Neuronal stem cell (in vitro differentiated cells): ENCODE data around the gene USP27X.
A peak's percentile ranks its signal among the peaks of the same experiment; 100 is the strongest.

Experiments
- DNase-seq: peaks from one replicate; pipeline ENCODE4 v3.0.0-alpha.2; 2013; ENCODE audit warnings: low spot score
- H2AFZ ChIP-seq: one replicate; pipeline ENCODE4 v1.6.1; 2013; ENCODE audit warnings: mild to moderate bottlenecking, low read length, inconsistent platforms
- H2AK5ac ChIP-seq: 2 replicates; pipeline ENCODE4 v1.6.1; 2013; ENCODE audit warnings: low read depth, mild to moderate bottlenecking, inconsistent platforms, low read length, moderate library complexity, mixed read lengths
- H2BK120ac ChIP-seq: 2 replicates; pipeline ENCODE4 v1.6.1; 2013; ENCODE audit warnings: low read depth, mild to moderate bottlenecking, inconsistent platforms, low read length, moderate library complexity, mixed read lengths
- H2BK12ac ChIP-seq: one replicate; pipeline ENCODE4 v1.6.1; 2013; ENCODE audit warnings: low read length, inconsistent platforms
- H2BK15ac ChIP-seq: 2 replicates; pipeline ENCODE4 v1.6.1; 2013; ENCODE audit warnings: mild to moderate bottlenecking, low read length, inconsistent platforms, mixed read lengths
- H2BK5ac ChIP-seq: one replicate; pipeline ENCODE4 v1.6.1; 2013; ENCODE audit warnings: inconsistent platforms, mild to moderate bottlenecking, low read length, moderate library complexity
- H3K14ac ChIP-seq: one replicate; pipeline ENCODE4 v1.6.1; 2013; ENCODE audit warnings: low read length, inconsistent platforms
- H3K18ac ChIP-seq: 2 replicates; pipeline ENCODE4 v1.6.1; 2013; ENCODE audit warnings: low read length, inconsistent platforms
- H3K23ac ChIP-seq: 2 replicates; pipeline ENCODE4 v1.6.1; 2013; ENCODE audit warnings: low read depth, mild to moderate bottlenecking, mixed read lengths, low read length, inconsistent platforms; ENCODE audit not compliant: poor library complexity
- H3K27ac ChIP-seq: replicated peaks from 3 replicates; pipeline ENCODE4 v1.5.1; 2013; ENCODE audit warnings: low read length, inconsistent platforms
- H3K27me3 ChIP-seq, 3 experiments: 2 replicates each; pipeline ENCODE4 v1.6.1; 2013; ENCODE audit warnings: low read length in 3 of 3, mild to moderate bottlenecking in 2 of 3, inconsistent platforms in 1 of 3, low read depth in 1 of 3, mixed read lengths in 1 of 3, moderate library complexity in 1 of 3; ENCODE audit not compliant: control insufficient read depth in 3 of 3, insufficient read depth in 3 of 3
- H3K36me3 ChIP-seq, 2 donors: replicated peaks in 1 of 2; 2 replicates each; pipeline ENCODE4 v1.6.1; 2013; ENCODE audit warnings: low read length in 2 of 2; ENCODE audit not compliant: control insufficient read depth in 2 of 2, insufficient read depth in 2 of 2
- H3K4ac ChIP-seq: 2 replicates; pipeline ENCODE4 v1.6.1; 2013; ENCODE audit warnings: inconsistent platforms, mild to moderate bottlenecking, low read length, moderate library complexity
- H3K4me1 ChIP-seq, 2 donors: 1 replicate in 1 of 2; 2 replicates in 1 of 2; pipeline ENCODE4 v1.6.1; 2013; ENCODE audit warnings: low read length in 2 of 2, low read depth in 1 of 2; ENCODE audit not compliant: control insufficient read depth in 2 of 2, insufficient read depth in 1 of 2
- H3K4me2 ChIP-seq: one replicate; pipeline ENCODE4 v1.6.1; 2013; ENCODE audit warnings: mild to moderate bottlenecking, low read length, inconsistent platforms; ENCODE audit not compliant: insufficient read depth, poor library complexity, severe bottlenecking
- H3K4me3 ChIP-seq, 2 donors: 2 replicates each; pipeline ENCODE4 v1.5.1; 2013; ENCODE audit warnings: low read length in 2 of 2, mild to moderate bottlenecking in 2 of 2, inconsistent platforms in 1 of 2, moderate library complexity in 1 of 2
- H3K79me1 ChIP-seq: one replicate; pipeline ENCODE4 v1.6.1; 2013; ENCODE audit warnings: low read depth, mild to moderate bottlenecking, inconsistent platforms, low read length, moderate library complexity
- H3K9ac ChIP-seq: one replicate; pipeline ENCODE4 v1.6.1; 2013; ENCODE audit warnings: mild to moderate bottlenecking, low read depth, low read length, inconsistent platforms; ENCODE audit not compliant: poor library complexity
- H3K9me3 ChIP-seq, 2 donors: replicated peaks in 1 of 2; 2 replicates each; pipeline versions ENCODE3 to v1.6.1; 2013; ENCODE audit warnings: low read length in 2 of 2, mild to moderate bottlenecking in 2 of 2, inconsistent platforms in 1 of 2, low read depth in 1 of 2, mixed read lengths in 1 of 2, moderate library complexity in 1 of 2; ENCODE audit not compliant: control insufficient read depth in 2 of 2, insufficient read depth in 1 of 2
- H4K8ac ChIP-seq: one replicate; pipeline ENCODE4 v1.6.1; 2013; ENCODE audit warnings: low read depth, mild to moderate bottlenecking, inconsistent platforms, low read length, moderate library complexity
- H4K91ac ChIP-seq: one replicate; pipeline ENCODE4 v1.6.1; 2013; ENCODE audit warnings: low read length, low read depth, mild to moderate bottlenecking, inconsistent platforms; ENCODE audit not compliant: poor library complexity
- WGBS, 2 donors: extraction: QIAGEN DNeasy Blood & Tissue Kit; methylation state at CpG; one replicate each; pipeline ENCODE4 v1.1.7; 2013; ENCODE audit warnings: missing lambda C conversion rate in 2 of 2, mixed read lengths in 1 of 2; ENCODE audit not compliant: insufficient read length in 2 of 2, insufficient replicate concordance in 1 of 2; ENCODE audit errors: extremely low coverage in 2 of 2; 5-methylcytosine and 5-hydroxymethylcytosine counted together

USP27X gene

DNA sequence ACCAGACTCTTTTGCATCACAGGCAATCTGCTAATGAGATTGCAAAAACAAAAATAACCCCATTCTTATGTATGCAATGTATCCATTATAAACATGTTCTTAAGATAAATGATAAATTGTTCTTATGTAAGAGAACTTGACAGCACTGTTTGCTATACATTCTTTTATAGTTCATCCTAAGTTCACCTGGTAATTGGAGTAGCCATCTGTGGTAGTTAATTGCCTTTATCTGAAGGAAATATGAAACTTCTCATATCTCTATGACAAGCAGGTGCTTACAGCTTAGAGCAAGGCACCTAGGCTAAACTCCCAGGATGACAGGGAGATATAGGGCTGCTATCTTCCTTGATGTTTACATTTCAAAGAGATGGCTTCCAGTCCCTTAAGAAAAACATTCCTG, 21.8 kb downstream of the USP27X start:
- no peak for DNase-seq
- Histone ChIP-seq H2AK5ac (no peak overlapping the region), H3K14ac (no peak overlapping the region), H3K36me3 (no peaks in the 10 kb centered on the region), H3K4me2 (no peak overlapping the region), H3K4me3 (no peak overlapping the region), H4K8ac (no peak overlapping the region), H2BK15ac (no peak overlapping the region), H3K23ac (no peak overlapping the region), H3K27ac (no peak overlapping the region), H3K9ac (no peak overlapping the region), H3K79me1 (no peaks in the 10 kb centered on the region), H4K91ac (no peak overlapping the region), H2BK5ac (no peak overlapping the region), H3K9me3 (peaks cover 0 to 5% of the 10 kb centered on the region in 2 donors), H2AFZ (no peak overlapping the region), H2BK120ac (no peak overlapping the region), H3K4me1 (no peaks in the 10 kb centered on the region), H3K27me3 (peaks cover 0 to 3% (median 0%) of the 10 kb centered on the region in 3 experiments), H3K18ac (no peak overlapping the region), H2BK12ac (no peak overlapping the region), H3K4ac (no peak overlapping the region)

GRCh38 chrX:49910344-49910743, 31.1 kb downstream of the USP27X start:
- Histone ChIP-seq H3K4me1 (peaks cover 0 to 4% of the 10 kb centered on the region in 2 donors), H3K79me1 (no peaks in the 10 kb centered on the region), H2BK12ac (no peak overlapping the region), H3K4ac (no peak overlapping the region), H3K18ac (no peak overlapping the region), H2BK5ac (no peak overlapping the region), H3K4me2 (no peak overlapping the region), H3K23ac (no peak overlapping the region), H3K9me3 (no peaks in the 10 kb centered on the region), H3K9ac (no peak overlapping the region), H2BK15ac (no peak overlapping the region), H3K4me3 (no peak overlapping the region), H3K14ac (no peak overlapping the region), H2AK5ac (no peak overlapping the region), H3K27ac (no peak overlapping the region), H2BK120ac (no peak overlapping the region), H3K27me3 (peaks cover 0 to 5% (median 0%) of the 10 kb centered on the region in 3 experiments), H4K8ac (no peak overlapping the region), H3K36me3 (no peaks in the 10 kb centered on the region), H4K91ac (no peak overlapping the region), H2AFZ (peak overlapping the region; percentile 65)
- no CpG with 5 or more reads among the region's 3 CpGs for WGBS, 2 donors
- no peak for DNase-seq

DNA sequence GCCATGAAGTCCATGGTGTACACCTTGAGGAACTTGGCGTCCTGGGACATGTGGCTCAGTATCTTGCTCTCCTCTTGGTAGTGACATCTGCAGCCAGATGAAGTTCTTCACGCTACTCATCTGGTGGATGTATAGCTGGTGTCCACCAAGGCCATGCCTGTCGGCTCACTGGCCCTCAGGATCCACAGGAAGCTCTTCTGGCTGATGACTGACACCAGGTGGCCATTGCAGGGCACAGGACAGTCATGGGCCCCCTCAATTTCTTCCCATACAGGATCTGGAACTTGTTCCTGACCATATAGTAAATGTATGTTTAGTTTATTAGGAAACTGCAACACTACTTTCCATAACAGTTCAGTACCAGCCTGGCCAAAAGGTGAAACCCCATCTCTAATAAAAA, 32.8 kb downstream of the USP27X start:
- no CpG with 5 or more reads among the region's 3 CpGs for WGBS, 2 donors

DNA sequence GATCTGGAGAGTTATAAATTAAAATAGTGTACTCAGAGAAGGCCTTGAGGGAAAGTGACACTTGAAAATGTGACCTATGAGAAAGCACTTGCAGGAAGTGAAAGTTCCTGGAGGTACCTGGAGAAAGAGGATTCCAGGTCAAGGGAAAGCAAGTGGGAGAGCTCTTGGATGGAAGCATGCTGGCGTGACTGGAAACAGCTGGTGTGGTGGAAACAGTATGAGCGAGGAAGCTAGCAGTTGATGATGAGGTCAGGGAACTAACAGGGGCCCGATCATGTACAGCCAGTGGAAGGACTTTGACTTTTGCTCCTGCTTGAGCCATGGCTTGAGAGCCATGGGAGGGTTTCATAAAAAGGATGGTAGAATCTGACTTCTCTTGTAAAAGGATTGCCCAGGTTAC, 33.6 kb downstream of the USP27X start:
- no CpG with 5 or more reads among the region's 3 CpGs for WGBS, 2 donors
- no peak overlapping the region for H3K4me2 ChIP-seq

More for the DNA sequence above, 32.8 kb downstream of the USP27X start:
- Histone ChIP-seq H2BK5ac (no peak overlapping the region), H3K4me1 (peaks cover 0 to 4% of the 10 kb centered on the region in 2 donors), H3K9ac (no peak overlapping the region), H3K27me3 (peaks cover 0 to 5% (median 0%) of the 10 kb centered on the region in 3 experiments), H3K27ac (no peak overlapping the region), H3K18ac (no peak overlapping the region), H3K36me3 (no peaks in the 10 kb centered on the region), H4K8ac (no peak overlapping the region), H2AFZ (no peak overlapping the region), H3K14ac (no peak overlapping the region), H4K91ac (no peak overlapping the region), H3K9me3 (no peaks in the 10 kb centered on the region), H3K4me2 (no peak overlapping the region), H2BK12ac (no peak overlapping the region), H2BK15ac (no peak overlapping the region), H3K79me1 (no peaks in the 10 kb centered on the region), H2BK120ac (no peak overlapping the region), H3K4me3 (no peak overlapping the region), H3K4ac (no peak overlapping the region), H3K23ac (no peak overlapping the region), H2AK5ac (no peak overlapping the region)
- DNase-seq, result no peak

More for the DNA sequence above, 33.6 kb downstream of the USP27X start:
- no peak overlapping the region for H3K27ac ChIP-seq
- H3K23ac ChIP-seq, result no peak overlapping the region
- no peak overlapping the region for H3K4me3 ChIP-seq
- H3K9me3 ChIP-seq, result no peaks in the 10 kb centered on the region
- H3K27me3 ChIP-seq, result peaks cover 0 to 5% (median 0%) of the 10 kb centered on the region in 3 experiments
- no peak overlapping the region for H2BK15ac ChIP-seq
- H3K4me1 ChIP-seq, result peaks cover 0 to 4% of the 10 kb centered on the region in 2 donors
- H3K4ac ChIP-seq, result no peak overlapping the region
- no peak overlapping the region for H4K91ac ChIP-seq
- no peaks in the 10 kb centered on the region for H3K79me1 ChIP-seq
- no peak overlapping the region for H2AK5ac ChIP-seq
- H3K14ac ChIP-seq, result no peak overlapping the region
- no peak overlapping the region for H2BK12ac ChIP-seq
- no peak overlapping the region for H2BK5ac ChIP-seq
- H3K9ac ChIP-seq, result no peak overlapping the region
- no peak overlapping the region for H4K8ac ChIP-seq
- H2AFZ ChIP-seq, result no peak overlapping the region
- no peaks in the 10 kb centered on the region for H3K36me3 ChIP-seq
- H3K18ac ChIP-seq, result no peak overlapping the region
- no peak overlapping the region for H2BK120ac ChIP-seq
- no peak for DNase-seq
